Measurements from ENCODE around the gene FOLR2.
"Not testable (repeated sequence)": the region's sequence is repeated elsewhere in the genome, so short reads cannot be mapped to it uniquely, and the experiment has no call there.

FOLR2 gene

DNA sequence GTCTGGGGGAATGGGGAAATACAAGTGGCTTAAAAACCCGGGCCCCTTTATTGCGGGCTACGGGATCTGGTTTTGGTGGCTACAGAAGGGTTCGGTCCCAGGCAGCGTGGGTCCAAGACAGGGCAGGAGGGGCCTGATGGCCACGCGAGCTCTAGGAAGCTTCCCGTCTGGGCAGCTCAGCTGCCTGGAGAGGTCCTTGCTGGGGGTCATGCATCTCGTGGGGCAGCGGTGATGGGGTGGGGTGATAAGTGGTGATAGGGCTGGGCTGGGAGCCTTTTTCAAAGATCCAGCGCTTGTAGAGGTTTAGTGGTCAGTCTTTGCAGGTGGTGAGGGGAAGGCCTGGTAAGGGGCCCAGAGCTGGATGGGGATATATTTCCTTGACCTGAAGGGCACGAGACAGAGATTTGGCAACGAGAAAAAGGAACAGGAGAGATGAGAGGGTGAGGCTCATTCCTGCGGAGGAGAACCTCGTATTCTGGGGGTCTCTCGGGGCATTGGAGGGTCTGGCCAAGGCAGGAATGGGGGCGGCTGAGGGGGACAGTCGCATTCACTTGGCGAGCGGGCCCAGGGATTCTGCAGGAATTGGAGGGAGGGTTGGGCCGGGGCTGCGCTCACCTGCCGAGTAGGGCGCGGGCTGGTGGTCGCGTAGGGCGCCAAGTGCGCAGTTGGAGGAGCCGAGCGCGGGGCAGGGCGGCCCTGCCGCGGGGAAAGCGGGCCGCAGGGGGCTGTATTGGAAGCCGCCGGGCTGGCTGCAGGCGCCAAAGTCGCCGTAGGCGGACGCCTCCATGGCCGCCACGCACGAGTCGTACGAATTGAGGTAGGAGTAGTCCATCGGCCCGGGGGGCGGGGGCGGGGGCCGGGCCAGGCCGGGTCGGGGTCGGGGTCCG is 26.8 kb downstream of the FOLR2 start:
- DNase-seq, result no peak

DNA sequence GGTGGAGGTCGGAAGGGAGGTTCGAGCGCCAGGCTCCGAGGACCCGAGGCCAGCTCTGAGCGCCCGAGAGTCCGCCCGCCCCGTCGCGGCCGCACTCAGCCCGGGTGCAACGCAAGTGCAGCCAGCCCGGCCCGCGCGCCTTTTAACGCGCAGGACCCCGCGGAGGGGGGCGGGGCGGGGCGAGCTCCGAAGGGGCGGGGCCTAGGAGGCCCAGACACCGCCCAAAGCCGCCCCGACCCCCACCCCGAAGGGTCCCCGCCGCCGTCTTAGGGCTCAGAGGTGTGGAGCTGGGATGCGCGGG is 27.4 kb downstream of the FOLR2 start, which contains the start of gene PHOX2A:
TSS of gene PHOX2A (minus strand) at position 117 of the 301 bp plus-strand sequence. CDS start 172 bp downstream, outside the sequence.
- no peak for DNase-seq

DNA sequence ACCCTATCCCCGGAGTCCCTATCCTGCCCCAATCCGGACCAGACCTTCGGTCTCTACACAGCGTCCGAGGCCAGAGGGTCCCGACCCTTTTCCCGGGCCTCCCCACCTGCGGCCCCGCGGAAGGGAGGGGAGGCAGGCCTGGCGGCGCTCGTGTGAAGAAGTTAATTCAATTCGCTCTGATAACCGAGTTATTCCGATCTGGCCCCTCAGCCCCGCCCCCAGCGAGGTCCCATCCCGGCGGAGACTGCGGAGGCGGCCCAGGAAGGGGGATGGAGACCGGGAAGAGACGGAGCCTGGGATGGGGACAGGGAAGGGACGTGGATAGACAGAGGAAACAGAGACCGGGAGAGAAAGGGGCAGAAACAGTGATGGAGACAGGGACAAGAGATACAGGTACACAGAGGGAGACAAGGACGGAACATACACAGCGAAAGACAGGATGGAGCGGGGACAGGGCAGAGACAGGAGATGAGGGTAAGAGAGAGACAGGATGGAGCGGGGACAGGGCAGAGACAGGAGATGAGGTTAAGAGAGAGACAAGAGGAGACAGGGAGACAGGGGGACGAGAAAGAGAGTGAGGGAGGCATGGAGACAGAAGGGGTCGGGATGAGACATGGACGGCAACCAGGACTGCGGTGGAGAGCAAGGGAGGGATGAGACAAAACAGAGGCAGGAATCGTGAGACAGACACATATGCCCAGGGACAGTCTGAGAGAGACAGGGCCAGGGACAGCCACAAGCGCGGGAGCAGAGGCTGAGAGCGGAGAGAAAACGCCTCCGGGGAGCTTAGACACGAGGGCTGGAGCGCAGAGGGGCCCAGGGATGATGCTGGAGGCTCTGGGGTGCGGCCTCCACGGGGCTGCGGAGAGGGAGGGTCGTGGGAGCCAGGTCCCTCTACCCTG is 28.0 kb downstream of the FOLR2 start:
- DNase-seq, result no peak

DNA sequence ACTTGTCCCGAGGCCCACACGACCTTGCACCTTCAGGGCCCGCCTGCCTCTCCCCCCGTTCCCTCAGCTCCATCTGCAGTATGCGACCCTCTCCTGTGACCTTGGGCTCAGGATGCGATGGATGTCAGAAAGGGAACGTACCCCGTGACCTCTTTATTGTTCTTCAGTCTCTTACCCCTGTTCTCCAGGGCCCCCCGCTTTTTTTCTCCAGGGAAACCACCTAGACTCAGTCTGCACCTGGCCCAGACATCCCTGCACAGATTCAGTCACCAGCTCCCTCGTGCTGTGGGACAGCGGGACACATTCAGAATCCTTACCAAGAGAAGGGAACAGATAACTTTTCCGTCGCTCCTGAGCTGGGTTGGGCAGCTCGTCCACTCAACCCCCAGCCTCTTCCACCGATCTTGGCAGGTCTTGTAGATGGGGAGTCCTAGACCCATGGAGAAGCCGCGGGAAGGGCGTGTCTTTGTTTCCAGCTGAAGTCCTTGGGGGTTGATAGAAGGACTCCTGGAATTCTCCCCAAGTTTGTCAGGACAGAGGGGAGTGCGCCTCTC is 28.7 kb downstream of the FOLR2 start:
- no peak for DNase-seq

DNA sequence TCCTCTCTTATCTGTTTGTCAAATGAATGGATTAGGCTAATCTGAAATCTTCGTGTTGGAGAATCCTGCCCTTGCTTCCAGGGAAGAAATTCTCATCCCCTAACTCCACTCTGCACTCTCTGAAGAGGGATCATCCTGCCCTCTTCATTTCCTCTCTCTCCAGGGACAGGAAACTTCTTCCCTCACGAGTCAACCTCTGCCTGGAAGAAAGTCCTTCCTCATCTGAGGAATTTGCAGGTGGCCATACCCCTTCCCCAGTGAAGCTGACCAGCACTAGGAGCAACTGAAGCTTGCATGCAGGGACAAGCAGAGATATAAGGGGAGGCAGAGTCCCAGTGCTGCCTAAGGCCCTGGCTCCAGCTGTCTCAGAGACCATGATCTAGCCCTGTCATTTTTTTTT is 31.0 kb downstream of the FOLR2 start:
- DNase-seq, result no peak

DNA sequence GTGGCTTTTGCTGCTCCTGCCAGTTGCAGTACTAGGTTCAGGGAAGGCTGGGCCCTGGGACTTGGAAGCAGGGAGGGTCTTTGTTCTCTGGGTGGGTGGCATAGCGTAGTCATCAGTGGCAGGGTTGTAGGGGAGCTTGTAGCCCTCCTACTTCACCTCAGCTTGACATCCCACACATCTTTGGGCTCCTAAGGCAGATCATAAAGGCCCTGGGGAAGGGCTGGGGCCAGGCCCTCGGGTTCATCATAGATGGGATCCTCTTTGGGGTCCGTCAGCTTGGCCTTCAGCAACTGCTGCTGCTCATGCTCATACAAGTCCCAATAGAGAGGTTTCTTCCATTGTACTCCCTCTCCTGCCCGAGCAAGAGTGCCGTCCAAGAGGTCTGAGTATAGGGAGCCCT is 33.4 kb downstream of the FOLR2 start:
- no peak for DNase-seq

DNA sequence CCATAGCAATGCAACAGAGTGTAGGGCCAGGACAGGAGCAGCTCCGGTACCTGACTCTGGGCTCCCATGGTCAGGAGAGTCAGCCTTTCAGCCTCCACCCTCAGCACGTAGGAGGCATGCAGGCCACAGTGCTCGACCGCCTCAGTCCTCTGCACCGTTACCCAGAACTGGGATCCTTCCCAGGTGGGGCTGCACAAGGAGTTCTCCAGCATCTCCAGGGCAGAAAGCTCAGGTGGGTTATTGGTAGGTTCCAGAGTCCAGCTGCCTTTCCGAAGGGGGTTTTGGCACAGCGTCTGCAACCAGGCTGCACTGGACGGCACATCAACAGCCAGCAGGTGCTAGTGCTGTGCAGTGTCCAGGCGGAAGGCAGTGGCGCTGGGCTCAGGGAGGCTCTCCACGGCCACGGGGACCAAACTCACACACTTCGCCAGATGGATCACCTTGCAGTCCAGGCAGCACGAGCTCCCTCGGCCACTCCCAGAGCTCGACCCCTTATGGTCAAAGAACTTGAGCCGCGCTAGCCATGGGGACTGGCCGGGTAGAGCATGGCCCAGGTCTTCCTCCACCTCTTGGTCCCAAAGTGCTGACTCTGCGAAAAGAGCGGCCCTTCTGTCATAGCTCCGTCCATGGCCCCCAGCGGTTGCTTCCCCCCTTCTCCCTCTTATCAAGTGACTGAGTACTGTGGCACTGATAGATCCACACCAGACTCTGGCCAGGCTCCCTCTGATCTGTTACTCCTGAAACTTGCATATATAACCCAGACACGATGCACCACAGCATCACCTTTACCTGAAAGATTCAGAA is 34.3 kb downstream of the FOLR2 start:
- no peak for DNase-seq

DNA sequence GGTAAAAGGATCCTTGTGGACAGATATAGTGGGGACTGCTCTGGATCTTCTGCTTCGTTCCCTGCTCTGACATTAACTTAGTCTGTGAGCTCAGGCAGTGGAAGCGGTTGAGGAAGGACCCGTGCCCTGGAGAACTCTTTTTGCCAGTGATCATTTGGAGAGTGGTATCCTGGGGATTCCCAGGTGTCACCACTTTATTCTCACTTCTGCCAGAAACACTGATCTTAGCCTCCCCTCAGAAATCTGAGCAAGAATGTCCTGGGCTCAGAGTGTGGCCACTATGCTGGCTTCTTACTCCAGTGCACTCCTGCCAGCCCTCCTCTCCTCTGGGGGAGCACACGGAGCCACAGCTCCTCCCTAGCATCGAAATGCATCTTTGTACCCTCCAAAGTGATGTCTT is 35.0 kb downstream of the FOLR2 start:
- no peak for DNase-seq

DNA sequence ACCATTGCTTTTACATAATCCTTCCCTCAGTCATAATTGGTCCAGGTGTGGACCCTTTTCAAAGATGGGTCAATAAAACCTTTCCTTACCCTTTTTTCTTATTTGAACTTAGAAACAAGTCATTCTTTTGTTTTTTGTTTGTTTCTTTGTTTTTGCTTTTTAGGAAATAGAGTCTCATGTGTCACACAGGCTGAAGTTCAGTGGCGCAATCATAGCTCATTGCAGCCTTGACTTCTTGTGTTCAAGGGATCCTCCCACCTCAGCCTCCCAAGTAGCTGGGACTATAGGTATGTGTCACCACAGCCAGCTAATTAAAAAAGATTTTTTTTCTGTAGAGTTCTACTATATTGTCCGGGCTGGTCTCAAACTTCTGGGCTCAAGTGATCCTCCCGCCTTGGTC is 36.8 kb downstream of the FOLR2 start:
- no peak for DNase-seq

DNA sequence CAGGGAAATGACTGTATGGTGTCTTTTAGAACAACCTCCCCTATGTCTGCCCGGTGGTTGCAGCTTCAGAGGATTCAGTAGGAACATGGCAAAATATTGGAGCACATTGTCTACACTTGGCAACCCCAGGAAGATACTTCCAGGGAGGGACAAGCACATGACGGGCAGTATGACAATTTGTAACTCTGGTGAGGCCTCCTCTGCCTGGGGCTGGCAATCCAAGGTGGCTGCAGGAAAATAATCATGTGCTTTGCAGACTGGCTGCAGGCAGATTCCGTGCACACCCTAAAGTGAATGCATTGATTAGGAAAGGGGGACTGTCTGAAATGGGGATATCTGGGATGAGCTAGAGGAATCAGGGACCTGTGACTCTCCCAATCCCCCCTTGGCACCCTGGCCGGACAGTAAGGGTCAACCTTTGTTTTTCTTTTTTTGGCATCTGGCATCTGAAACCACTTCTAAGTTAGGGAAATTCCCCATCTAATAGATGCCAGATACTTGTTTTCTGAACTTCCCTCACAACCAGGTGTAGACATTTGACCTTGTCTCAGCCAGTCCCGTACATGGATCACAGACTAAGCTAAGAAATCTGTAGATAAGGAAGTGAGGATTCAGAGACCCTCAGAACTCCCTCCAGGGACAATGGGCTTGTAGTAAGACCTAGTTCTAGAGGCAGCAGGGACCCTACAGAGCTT is 37.9 kb downstream of the FOLR2 start:
- no peak for DNase-seq

DNA sequence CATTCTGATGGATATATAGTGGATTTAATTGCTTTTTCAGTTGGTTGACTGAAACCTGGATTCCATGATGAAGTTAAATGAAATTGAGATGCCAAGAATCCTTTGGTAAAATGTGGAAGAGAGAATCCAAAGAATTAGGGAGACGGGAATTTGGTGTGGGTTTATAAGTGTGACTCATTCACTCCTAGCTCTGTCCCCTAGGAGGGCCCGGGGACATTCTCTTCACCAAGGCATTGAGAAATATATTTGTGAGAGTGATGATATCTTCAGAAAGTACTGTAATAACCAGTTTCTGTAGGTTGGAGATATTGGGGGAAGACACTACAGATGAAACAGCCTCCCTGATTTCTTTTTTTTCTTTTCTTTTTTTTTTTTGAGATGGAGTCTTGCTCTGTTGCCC is 41.0 kb downstream of the FOLR2 start:
- no peak for DNase-seq

DNA sequence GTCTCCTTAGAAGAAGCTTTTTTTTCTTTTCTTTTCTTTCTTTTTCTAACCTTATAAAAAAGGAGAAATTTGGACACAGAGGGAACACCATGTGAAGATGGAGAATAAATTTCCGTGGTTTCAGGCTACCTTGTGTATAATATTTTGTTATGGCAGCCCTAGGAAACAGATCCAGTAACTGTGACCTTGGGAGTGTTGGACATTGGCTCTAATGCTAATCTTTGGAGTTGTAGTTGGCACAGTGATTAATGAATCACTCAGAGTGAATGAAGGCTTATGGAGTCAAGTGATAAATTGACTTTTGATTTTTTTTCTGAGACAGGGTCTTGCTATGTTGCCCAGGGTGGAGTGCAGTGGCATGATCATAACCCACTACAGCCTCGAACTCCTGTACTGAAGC is 42.9 kb downstream of the FOLR2 start:
- DNase-seq, result no peak

DNA sequence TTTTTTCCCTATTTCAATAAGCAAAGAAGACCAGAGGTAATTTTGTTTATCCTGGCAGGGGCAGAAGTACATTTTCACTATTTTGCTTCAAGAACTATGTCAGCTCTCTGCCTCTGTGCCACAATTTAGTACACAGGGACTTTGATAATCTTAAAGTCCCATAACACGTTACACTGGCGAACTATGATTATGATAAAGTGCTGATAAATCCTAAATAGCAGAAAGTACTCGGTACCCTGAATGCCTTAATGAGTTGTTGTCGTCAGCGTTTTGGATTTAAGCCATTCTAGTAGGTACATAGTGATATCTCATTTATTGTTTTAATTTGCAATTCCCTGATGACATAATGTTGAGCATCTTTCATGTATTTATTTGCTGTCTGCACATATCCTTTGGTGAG is 44.0 kb downstream of the FOLR2 start:
- no peak for DNase-seq

DNA sequence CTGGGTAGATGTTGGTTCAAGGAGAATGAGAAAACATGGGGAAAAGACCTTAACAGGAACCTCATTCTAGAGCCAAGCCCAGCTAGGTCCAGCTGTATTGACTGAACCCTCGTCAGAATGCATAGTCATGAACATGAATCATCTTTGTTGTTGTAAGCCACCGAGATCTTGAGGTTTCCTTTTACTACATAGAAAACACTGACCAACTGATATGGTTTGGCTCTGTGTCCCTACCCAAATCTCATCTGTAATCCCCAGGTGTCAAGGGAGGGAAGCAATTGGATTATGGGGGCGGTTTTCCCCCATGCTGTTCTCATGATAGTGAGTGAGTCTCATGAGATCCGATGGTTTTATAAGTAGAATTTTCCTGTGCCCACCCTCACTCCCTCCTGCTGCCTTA is 46.8 kb downstream of the FOLR2 start:
- no peak for DNase-seq

DNA sequence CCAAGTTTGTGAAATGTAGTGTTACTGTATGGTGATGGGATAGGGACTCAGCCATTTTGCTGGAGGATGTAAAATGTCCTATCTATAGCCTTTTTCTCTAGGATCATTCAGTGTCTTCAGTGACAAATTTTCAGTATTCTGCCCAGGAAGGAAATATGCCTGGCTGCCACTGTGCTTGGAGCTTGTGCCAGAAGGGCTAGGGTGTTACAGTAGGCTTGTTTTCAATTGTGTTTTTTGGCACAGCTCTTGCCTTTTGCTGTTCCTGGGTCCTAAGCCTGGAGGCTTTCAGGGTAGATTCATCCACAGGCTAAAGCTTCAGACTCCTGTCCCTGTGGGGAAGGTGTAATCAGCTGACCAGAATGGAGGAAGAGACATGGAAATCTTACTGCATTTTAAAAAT is 49.4 kb downstream of the FOLR2 start:
- no peak for DNase-seq

DNA sequence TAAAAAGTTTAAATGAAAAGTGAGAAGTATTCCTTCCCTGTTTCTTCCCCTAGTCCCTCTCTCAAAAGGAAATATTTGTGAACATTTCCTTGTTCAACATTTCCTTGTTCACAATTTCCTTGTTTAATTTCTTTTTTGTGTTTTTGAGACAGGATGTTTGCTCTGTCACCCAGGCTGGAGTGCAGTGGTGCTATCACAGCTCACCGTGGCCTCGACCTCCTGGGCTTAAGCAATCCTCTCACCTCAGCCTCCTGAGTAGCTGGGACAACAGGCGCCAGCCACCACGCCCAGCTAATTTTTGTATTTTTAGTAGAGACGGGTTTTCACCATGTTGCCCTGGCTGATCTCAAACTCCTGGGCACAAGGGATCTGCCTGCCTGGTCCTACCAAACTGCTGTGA is 50.4 kb downstream of the FOLR2 start:
- DNase-seq, result not testable (repeated sequence)

DNA sequence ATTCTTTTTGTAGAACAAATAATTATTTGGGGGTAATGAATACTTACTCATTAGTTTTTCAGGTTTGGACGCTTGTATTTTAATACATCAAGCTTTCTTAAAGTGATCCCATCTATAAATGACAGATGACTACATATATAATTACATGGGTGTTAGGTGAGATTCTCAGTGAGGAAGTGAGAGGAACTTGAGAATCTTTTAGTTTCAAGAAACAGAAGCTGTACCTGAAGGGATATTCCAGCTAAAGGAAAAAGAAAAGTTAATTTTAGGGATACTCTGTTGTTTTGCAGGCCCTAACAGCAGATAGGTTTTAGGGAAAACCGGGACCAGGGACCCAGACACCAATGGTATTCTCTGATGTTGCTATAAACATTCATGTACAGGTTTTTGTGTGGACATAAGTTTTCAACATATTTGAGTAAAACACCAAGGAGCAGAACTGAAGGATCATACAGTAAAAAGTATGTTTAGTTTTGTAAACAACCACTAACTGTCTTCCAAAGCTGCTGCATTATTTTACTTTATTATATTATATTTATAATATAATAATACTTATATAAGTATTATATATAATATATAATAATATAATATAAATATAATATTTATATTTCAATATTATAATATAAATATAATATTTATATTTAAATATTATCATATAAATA is 51.5 kb downstream of the FOLR2 start:
- DNase-seq, result no peak

All from COR-L47 (cell line).